Measurements from ENCODE around the gene DYNLT2.
A peak's percentile ranks its signal among the peaks of the same experiment; 100 is the strongest.
"Not testable (repeated sequence)": the region's sequence is repeated elsewhere in the genome, so short reads cannot be mapped to it uniquely, and the experiment has no call there.

GRCh38 chr6:169697115-169697514 lies 54.3 kb downstream of the DYNLT2 start:
- TF ChIP-seq CTCF (IDR thresholded peaks at IDR 0.05): peak in 3 of 6 experiments; percentile 13 to 29 (median 22)
- not testable (repeated sequence) for TF ChIP-seq POLR2A (IDR thresholded peaks at IDR 0.05)

Data from esophagus squamous epithelium (tissue), 4 donors.